Natural killer cell (primary cell): ENCODE results near the gene PGC. TPM values are rescaled to one million over a fixed set of nuclear protein-coding genes. Genes with fewer than 3 reads are reported as not detected.
A peak's percentile ranks its signal among the peaks of the same experiment; 100 is the strongest.

Experiments used
- ATAC-seq, 3 donors: fragments of 150-1000 bp in 2 of 3; fragments of 200-7000 bp in 1 of 3; cut with Tn5 transposase; 1 replicate in 1 of 3; 2 replicates in 2 of 3; pipeline ENCODE4 v1.10.0; 2021; ENCODE audit warnings: mild to moderate bottlenecking in 2 of 3, moderate library complexity in 2 of 3
- DNase-seq, 2 donors: peaks; one replicate each; pipeline versions ENCODE4 v3.0.0 to v3.0.0-alpha.2; 2013 to 2021; ENCODE audit warnings: mixed read lengths in 1 of 2
- H3K27ac ChIP-seq: one replicate; pipeline ENCODE4 v1.5.1; 2013; ENCODE audit warnings: mild to moderate bottlenecking, low read length
- H3K27me3 ChIP-seq: one replicate; pipeline ENCODE4 v1.6.1; 2013; ENCODE audit warnings: low read length; ENCODE audit not compliant: control insufficient read depth, insufficient read depth
- H3K36me3 ChIP-seq: one replicate; pipeline ENCODE4 v1.6.1; 2013; ENCODE audit warnings: low read length; ENCODE audit not compliant: control insufficient read depth, insufficient read depth
- H3K4me1 ChIP-seq: one replicate; pipeline ENCODE4 v1.6.1; 2013; ENCODE audit warnings: low read length; ENCODE audit not compliant: control insufficient read depth, insufficient read depth
- H3K4me3 ChIP-seq: one replicate; pipeline ENCODE4 v1.5.1; 2013; ENCODE audit warnings: low read length
- H3K9me3 ChIP-seq: one replicate; pipeline ENCODE4 v1.6.1; 2013; ENCODE audit warnings: low read length; ENCODE audit not compliant: control insufficient read depth, insufficient read depth
- H3K27ac Mint-ChIP-seq, 2 donors: one replicate each; pipeline ENCODE4 v1.8.0; 2022; ENCODE audit warnings: mild to moderate bottlenecking in 2 of 2, mixed read lengths in 2 of 2, moderate library complexity in 1 of 2
- H3K27me3 Mint-ChIP-seq, 2 donors: one replicate each; pipeline ENCODE4 v1.8.0; 2022; ENCODE audit warnings: low read depth in 2 of 2, mixed read lengths in 2 of 2
- H3K36me3 Mint-ChIP-seq: one replicate; pipeline ENCODE4 v1.8.0; 2022; ENCODE audit warnings: mixed read lengths
- H3K4me1 Mint-ChIP-seq, 2 donors: one replicate each; pipeline ENCODE4 v1.8.0; 2022; ENCODE audit warnings: mixed read lengths in 2 of 2
- H3K4me3 Mint-ChIP-seq: one replicate; pipeline ENCODE4 v1.8.0; 2022; ENCODE audit warnings: mild to moderate bottlenecking, moderate library complexity, mixed read lengths
- H3K9me3 Mint-ChIP-seq, 2 donors: one replicate each; pipeline ENCODE4 v1.8.0; 2022; ENCODE audit warnings: mixed read lengths in 2 of 2
- CTCF ChIP-seq: fragments of 200-600 bp; IDR thresholded peaks from one replicate; pipeline ENCODE4 v1.8.0; 2022; ENCODE audit warnings: antibody characterized with exemption
- WGBS: methylation state at CpG from one replicate; pipeline ENCODE4 v1.1.7; 2013; ENCODE audit warnings: missing lambda C conversion rate; ENCODE audit not compliant: insufficient coverage; 5-methylcytosine and 5-hydroxymethylcytosine counted together
- intact Hi-C: fragments of 100-400 bp; cut with micrococcal nuclease; formaldehyde crosslinking; loops from one replicate; pipeline ENCODE4 v1.14.2; 2022
- total RNA-seq, 4 donors: library from RNA; stranded (reverse); fragments of 120-200 nt in 1 of 4; gene quantifications; one replicate each; pipeline versions ENCODE4 v1.2.3 to v1.2.4, GENCODE V29; 2013 to 2022

PGC gene
- total RNA-seq, 3 donors from 2014 or later (not counting 1 experiment from before 2014, with no cell fraction given): not detected

- H3K36me3 Mint-ChIP-seq: no peaks in the 10 kb centered on the region
- ATAC-seq (peak; percentile 55 to 81 (median 68)), DNase-seq (peak; percentile 81 to 89)
- Histone ChIP-seq H3K27ac (peak overlapping the region; percentile 95), H3K36me3 (peaks cover 2% of the 10 kb centered on the region), H3K9me3 (no peaks in the 10 kb centered on the region), H3K4me1 (peaks cover 55% of the 10 kb centered on the region), H3K27me3 (no peaks in the 10 kb centered on the region), H3K4me3 (peak overlapping the region; percentile 74)
- TF ChIP-seq CTCF: no peak
- intact Hi-C loops: loop anchor here (1.0 to 5.0 kb wide), 5 partner anchors 28 to 661 kb away; partner anchors contain the start of genes NFYA, OARD1 and TOMM6
- peaks cover 40 to 47% of the 10 kb centered on the region in 2 donors for H3K4me1 Mint-ChIP-seq
- H3K9me3 Mint-ChIP-seq: no peaks in the 10 kb centered on the region
- peak overlapping the region; percentile 70 for H3K4me3 Mint-ChIP-seq
- no peaks in the 10 kb centered on the region for H3K27me3 Mint-ChIP-seq
- 2% methylated on average over 70 of the region's 73 CpGs for WGBS
- H3K27ac Mint-ChIP-seq: peak overlapping the region; percentile 88 to 95
Measured at GRCh38 chr6:41733707-41734665, 13.2 kb downstream of the PGC start.

- H3K4me3 ChIP-seq: peak overlapping the region; percentile 59
- no peak for TF ChIP-seq CTCF
- ATAC-seq: no peak
- no peaks in the 10 kb centered on the region for H3K27me3 ChIP-seq
- H3K4me1 ChIP-seq: peaks cover 62% of the 10 kb centered on the region
- Mint-ChIP-seq H3K27ac (peak overlapping the region; percentile 88 to 95), H3K9me3 (no peaks in the 10 kb centered on the region), H3K27me3 (no peaks in the 10 kb centered on the region), H3K4me1 (peaks cover 44 to 54% of the 10 kb centered on the region in 2 donors), H3K36me3 (no peaks in the 10 kb centered on the region), H3K4me3 (peak overlapping the region; percentile 70)
- peaks cover 2% of the 10 kb centered on the region for H3K36me3 ChIP-seq
- H3K9me3 ChIP-seq: no peaks in the 10 kb centered on the region
- 57% methylated on average over 11 of the region's 11 CpGs for WGBS
- no peak for DNase-seq
- intact Hi-C loops: loop anchor here (1.0 to 5.0 kb wide), 4 partner anchors 27 to 661 kb away; partner anchors contain the start of genes NFYA and OARD1
- peak overlapping the region; percentile 95 for H3K27ac ChIP-seq
Measured at GRCh38 chr6:41733360-41733706, 13.9 kb downstream of the PGC start.

- peak overlapping the region; percentile 59 for H3K4me3 ChIP-seq
- intact Hi-C loops: loop anchor here (1.0 to 5.0 kb wide), 5 partner anchors 9 to 660 kb away; partner anchors contain the start of genes NFYA and OARD1
- peak; percentile 46 to 61 (median 58) for ATAC-seq
Measured at GRCh38 chr6:41732591-41733359, 14.4 kb downstream of the PGC start.

More at GRCh38 chr6:41732591-41733359, 14.4 kb downstream of the PGC start:
- DNase-seq: peak; percentile 77 to 88
- H3K9me3 Mint-ChIP-seq: no peaks in the 10 kb centered on the region
- peak overlapping the region; percentile 88 to 95 for H3K27ac Mint-ChIP-seq
- Histone ChIP-seq H3K27me3 (no peaks in the 10 kb centered on the region), H3K27ac (peak overlapping the region; percentile 95), H3K4me1 (peaks cover 67% of the 10 kb centered on the region), H3K36me3 (peaks cover 2% of the 10 kb centered on the region), H3K9me3 (no peaks in the 10 kb centered on the region)
- WGBS: 32% methylated on average over 7 of the region's 8 CpGs
- H3K27me3 Mint-ChIP-seq: no peaks in the 10 kb centered on the region
- H3K4me3 Mint-ChIP-seq: peak overlapping the region; percentile 70
- peaks cover 44 to 59% of the 10 kb centered on the region in 2 donors for H3K4me1 Mint-ChIP-seq
- no peak for TF ChIP-seq CTCF
- H3K36me3 Mint-ChIP-seq: no peaks in the 10 kb centered on the region
